Glutamatergic neuron (in vitro differentiated cells): ENCODE results near the gene VAC14. TPM values are rescaled to one million over a fixed set of nuclear protein-coding genes. Genes with fewer than 3 reads are reported as not detected.
A peak's percentile ranks its signal among the peaks of the same experiment; 100 is the strongest.
"Not testable (repeated sequence)": the region's sequence is repeated elsewhere in the genome, so short reads cannot be mapped to it uniquely, and the experiment has no call there.

Source experiments
- DNase-seq: peaks from one replicate; pipeline ENCODE4 v3.0.0; 2022
- H3K27ac Mint-ChIP-seq: one replicate; pipeline ENCODE4 v1.8.0; 2020; ENCODE audit warnings: mild to moderate bottlenecking, mixed read lengths, inconsistent platforms; ENCODE audit not compliant: unreplicated experiment
- H3K27me3 Mint-ChIP-seq: one replicate; pipeline ENCODE4 v1.8.0; 2020; ENCODE audit warnings: mild to moderate bottlenecking, moderate library complexity, mixed read lengths, inconsistent platforms; ENCODE audit not compliant: unreplicated experiment
- H3K36me3 Mint-ChIP-seq: one replicate; pipeline ENCODE4 v1.8.0; 2020; ENCODE audit warnings: mild to moderate bottlenecking, mixed read lengths, inconsistent platforms; ENCODE audit not compliant: unreplicated experiment
- H3K4me1 Mint-ChIP-seq: one replicate; pipeline ENCODE4 v1.8.0; 2020; ENCODE audit warnings: mild to moderate bottlenecking, low read depth, mixed read lengths, inconsistent platforms; ENCODE audit not compliant: unreplicated experiment
- H3K4me3 Mint-ChIP-seq: one replicate; pipeline ENCODE4 v1.8.0; 2020; ENCODE audit warnings: mild to moderate bottlenecking, mixed read lengths, inconsistent platforms; ENCODE audit not compliant: unreplicated experiment
- H3K9me3 Mint-ChIP-seq: one replicate; pipeline ENCODE4 v1.8.0; 2020; ENCODE audit warnings: mild to moderate bottlenecking, moderate library complexity, mixed read lengths, inconsistent platforms; ENCODE audit not compliant: unreplicated experiment
- total RNA-seq: library from RNA; stranded (reverse); fragmentation: NEBNext Ultra II Directional; extraction: Animal tissue kit (Norgen Biotek cat#: 25700); gene quantifications from one replicate; pipeline ENCODE4 v1.2.1, GENCODE V29; 2021; ENCODE audit not compliant: unreplicated experiment
- TF ChIP-seq, protein P1 (sequence below): fragments of 200-600 bp; sonication (generic); IDR thresholded peaks from one replicate; pipeline ENCODE4 v1.5.0; 2021; ENCODE audit not compliant: partially characterized antibody, unreplicated experiment

Gene VAC14
- total RNA-seq, 1 donor from 2014 or later: 50.2 TPM

DNA sequence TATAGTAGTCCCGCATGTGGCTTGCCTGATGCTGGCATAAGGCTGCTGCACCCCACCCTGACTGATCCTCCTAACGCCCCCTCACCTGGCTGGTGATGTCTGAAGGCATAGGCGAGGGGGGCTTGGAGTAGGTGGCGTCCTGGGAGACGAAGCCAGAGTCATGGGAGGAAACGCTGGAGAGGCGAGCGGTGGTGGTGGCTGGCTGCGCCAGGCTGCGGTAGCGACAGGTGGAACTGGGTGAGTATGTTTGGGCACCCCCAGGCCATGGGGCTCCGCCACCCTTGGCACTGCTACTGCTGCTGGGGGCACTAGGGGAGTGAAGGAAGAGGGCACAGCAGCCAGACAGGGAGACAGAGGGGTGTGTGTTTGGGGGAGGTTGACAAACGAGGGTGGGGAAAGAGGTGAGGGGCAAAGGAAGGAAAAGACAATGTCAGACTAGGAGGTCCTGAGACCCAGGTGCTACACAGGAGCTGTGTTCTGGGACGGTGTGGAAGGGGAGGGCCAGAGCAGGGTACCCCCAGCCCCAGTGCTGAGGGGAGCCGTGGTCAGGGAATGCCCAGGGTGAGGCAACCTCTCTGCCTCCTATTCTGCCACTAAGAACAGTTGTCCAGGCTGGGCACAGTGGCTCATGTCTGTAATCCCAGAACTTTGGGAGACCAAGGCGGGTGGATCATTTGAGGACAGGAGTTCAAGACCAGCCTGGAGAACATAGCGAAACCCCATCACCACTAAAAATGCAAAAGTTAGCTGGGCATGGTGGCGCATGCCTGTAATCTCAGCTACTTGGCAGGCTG, 126.5 kb downstream of the VAC14 start:
- TF ChIP-seq, protein P1, sequence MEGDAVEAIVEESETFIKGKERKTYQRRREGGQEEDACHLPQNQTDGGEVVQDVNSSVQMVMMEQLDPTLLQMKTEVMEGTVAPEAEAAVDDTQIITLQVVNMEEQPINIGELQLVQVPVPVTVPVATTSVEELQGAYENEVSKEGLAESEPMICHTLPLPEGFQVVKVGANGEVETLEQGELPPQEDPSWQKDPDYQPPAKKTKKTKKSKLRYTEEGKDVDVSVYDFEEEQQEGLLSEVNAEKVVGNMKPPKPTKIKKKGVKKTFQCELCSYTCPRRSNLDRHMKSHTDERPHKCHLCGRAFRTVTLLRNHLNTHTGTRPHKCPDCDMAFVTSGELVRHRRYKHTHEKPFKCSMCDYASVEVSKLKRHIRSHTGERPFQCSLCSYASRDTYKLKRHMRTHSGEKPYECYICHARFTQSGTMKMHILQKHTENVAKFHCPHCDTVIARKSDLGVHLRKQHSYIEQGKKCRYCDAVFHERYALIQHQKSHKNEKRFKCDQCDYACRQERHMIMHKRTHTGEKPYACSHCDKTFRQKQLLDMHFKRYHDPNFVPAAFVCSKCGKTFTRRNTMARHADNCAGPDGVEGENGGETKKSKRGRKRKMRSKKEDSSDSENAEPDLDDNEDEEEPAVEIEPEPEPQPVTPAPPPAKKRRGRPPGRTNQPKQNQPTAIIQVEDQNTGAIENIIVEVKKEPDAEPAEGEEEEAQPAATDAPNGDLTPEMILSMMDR: no peak
- Mint-ChIP-seq H3K4me3 (no peak overlapping the region), H3K27ac (no peak overlapping the region), H3K27me3 (peaks cover 2% of the 10 kb centered on the region), H3K9me3 (no peaks in the 10 kb centered on the region), H3K36me3 (peaks cover 9% of the 10 kb centered on the region), H3K4me1 (no peaks in the 10 kb centered on the region)
- DNase-seq: no peak

DNA sequence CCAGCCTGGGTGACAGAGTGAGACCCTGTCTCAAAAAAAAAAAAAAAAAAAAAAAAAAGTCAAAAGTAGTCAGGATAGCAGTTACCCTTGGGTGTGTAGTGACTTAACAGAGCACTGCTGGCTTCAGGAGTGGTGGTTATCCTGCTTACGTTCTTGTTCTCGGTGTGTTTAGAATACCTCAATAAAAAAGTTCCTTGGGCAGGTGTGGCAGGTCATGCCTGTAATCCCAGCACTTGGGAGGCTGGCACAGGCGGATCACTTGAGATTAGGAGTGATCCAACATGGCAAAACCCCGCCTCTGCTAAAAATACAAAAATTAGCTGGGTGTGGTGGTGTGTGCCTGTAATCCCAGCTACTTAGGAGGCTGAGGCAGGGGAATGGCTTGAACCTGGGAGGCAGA, 130.0 kb downstream of the VAC14 start:
- H3K27me3 Mint-ChIP-seq, DNase-seq, H3K27ac Mint-ChIP-seq, H3K4me1 Mint-ChIP-seq, H3K9me3 Mint-ChIP-seq, H3K4me3 Mint-ChIP-seq: not testable (repeated sequence)
- H3K36me3 Mint-ChIP-seq: peaks cover 26% of the 10 kb centered on the region

DNA sequence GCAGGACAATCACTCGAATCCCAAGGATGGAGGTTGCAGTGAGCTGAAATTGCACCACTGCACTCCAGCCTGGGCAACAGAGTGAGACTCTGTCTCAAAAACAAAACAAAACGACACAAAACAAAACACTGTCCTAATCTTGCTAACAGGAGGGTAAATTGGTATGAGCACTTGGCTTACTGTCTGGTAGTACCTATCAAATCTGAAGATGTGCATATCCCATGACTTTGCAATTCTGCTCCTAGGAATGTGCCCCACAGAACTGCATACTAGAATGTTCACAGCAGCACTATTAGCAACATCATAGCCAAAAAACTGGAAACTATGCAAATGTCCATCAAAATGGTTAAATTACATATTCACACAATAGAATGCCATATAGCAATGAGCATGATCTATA, 130.8 kb downstream of the VAC14 start:
- no peaks in the 10 kb centered on the region for H3K27me3 Mint-ChIP-seq
- H3K27ac Mint-ChIP-seq: no peak overlapping the region
- H3K36me3 Mint-ChIP-seq: peaks cover 28% of the 10 kb centered on the region
- H3K4me1 Mint-ChIP-seq: no peaks in the 10 kb centered on the region
- H3K4me3 Mint-ChIP-seq: no peak overlapping the region
- DNase-seq: no peak
- H3K9me3 Mint-ChIP-seq: no peaks in the 10 kb centered on the region
- TF ChIP-seq, protein P1: no peak

DNA sequence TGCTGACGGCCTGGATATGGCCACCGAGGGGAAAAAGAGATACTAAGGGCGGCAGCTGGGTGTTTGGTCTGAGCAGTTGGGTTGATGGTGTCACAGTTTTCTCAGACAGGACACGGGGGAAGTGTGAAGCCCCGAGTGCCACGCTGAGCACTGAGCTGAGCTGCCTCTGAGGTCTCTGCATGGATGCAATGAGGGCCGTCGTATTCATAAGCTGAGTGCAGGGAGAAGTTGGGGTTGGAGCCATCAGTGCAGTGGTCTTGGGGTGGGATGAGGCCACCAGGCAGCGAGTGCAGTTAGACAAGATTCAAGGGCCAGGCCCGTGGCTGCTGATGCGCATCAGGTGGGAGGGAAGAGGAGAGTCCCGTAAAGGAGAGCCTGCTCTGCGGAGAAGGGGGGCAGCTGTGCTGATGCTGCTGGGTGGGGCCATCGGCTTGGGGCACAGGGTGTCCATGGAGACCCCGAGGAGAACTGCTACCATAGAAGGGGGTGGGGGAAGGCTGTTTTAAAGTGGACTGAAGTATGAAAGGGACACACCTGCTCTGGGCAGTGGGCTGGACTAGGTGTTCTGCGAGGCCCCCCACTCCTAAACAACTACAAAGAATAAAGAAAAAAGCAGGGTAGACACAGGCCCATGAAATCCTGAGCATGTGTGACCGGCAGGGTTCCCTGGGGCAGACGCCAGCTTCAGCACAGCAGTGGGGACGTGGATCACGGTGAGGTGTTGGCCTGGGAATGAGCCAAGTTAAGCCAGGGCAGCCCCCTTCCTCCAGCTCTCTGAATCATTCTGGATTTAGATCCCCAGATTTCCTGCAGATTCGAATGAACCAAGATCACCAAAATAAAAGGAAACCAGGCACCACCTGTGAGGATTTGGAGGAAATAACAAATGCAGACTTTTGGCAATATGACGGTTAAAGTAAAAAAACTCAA, 134.9 kb downstream of the VAC14 start:
- Mint-ChIP-seq H3K9me3 (no peaks in the 10 kb centered on the region), H3K4me1 (peaks cover 4% of the 10 kb centered on the region), H3K27ac (peak overlapping the region; percentile 39), H3K27me3 (peaks cover 2% of the 10 kb centered on the region), H3K36me3 (peaks cover 28% of the 10 kb centered on the region), H3K4me3 (no peak overlapping the region)
- DNase-seq: no peak
- TF ChIP-seq, protein P1: no peak

DNA sequence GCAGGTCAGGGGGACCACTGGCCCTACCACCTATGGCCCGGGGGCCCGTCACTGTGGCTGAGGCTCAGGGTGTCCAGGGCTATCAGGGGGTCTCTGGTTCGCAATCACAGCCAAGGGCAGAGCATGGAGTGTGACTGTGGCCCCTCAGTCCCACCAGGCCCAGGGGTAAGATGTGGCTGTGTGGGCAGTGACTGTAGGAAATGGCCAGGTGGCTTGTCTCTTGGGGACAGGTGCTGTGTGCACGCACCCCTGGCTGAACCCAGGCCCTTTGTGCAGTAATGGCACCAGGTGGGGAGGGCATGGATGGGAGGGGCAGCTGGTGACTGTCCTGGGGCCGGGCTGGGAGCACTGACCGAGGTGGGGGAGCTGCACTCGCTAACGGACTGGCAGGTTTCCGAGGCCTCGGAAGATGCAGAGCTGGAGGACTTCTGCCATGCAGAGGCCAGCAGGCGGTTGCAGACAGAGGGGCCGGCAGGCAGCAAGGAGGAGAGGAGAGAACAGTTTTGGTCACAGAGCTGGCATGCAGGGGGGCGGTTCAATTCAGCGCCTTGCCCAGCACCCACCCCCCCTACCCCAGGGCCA, 135.8 kb downstream of the VAC14 start:
- no peak overlapping the region for H3K4me3 Mint-ChIP-seq
- DNase-seq: no peak
- peaks cover 24% of the 10 kb centered on the region for H3K36me3 Mint-ChIP-seq
- H3K27ac Mint-ChIP-seq: no peak overlapping the region
- peaks cover 2% of the 10 kb centered on the region for H3K27me3 Mint-ChIP-seq
- no peaks in the 10 kb centered on the region for H3K9me3 Mint-ChIP-seq
- H3K4me1 Mint-ChIP-seq: peaks cover 6% of the 10 kb centered on the region
- TF ChIP-seq, protein P1: no peak
